H9 (cell line): ENCODE data around the gene THPO. TPM values are rescaled to one million over a fixed set of nuclear protein-coding genes. Genes with fewer than 3 reads are reported as not detected.

Experiments used
- DNase-seq: peaks from one replicate; pipeline ENCODE4 v3.0.0-alpha.2; 2017
- H2AFZ ChIP-seq: one replicate; pipeline ENCODE4 v1.6.1; 2013; ENCODE audit warnings: mild to moderate bottlenecking, low read length, control low read depth, moderate library complexity
- H2AK5ac ChIP-seq: 2 replicates; pipeline ENCODE4 v1.6.1; 2013; ENCODE audit warnings: low read length, control low read depth, mixed read lengths; ENCODE audit not compliant: insufficient read length
- H2BK120ac ChIP-seq: one replicate; pipeline ENCODE4 v1.6.1; 2013; ENCODE audit warnings: low read depth, mild to moderate bottlenecking, low read length, control low read depth, inconsistent platforms; ENCODE audit not compliant: poor library complexity, severe bottlenecking
- H2BK12ac ChIP-seq: 2 replicates; pipeline ENCODE4 v1.6.1; 2013; ENCODE audit warnings: low read length, control low read depth, mixed read lengths, low read depth; ENCODE audit not compliant: insufficient read length
- H2BK15ac ChIP-seq: 2 replicates; pipeline ENCODE4 v1.6.1; 2013; ENCODE audit warnings: low read depth, low read length, control low read depth
- H2BK20ac ChIP-seq: one replicate; pipeline ENCODE4 v1.6.1; 2013; ENCODE audit warnings: low read depth, mild to moderate bottlenecking, low read length, control low read depth, inconsistent platforms; ENCODE audit not compliant: poor library complexity, severe bottlenecking
- H2BK5ac ChIP-seq: 2 replicates; pipeline ENCODE4 v1.6.1; 2013; ENCODE audit warnings: low read length, control low read depth, mixed read lengths; ENCODE audit not compliant: insufficient read length
- H3K14ac ChIP-seq: 2 replicates; pipeline ENCODE4 v1.6.1; 2013; ENCODE audit warnings: low read length, control low read depth; ENCODE audit not compliant: insufficient read depth
- H3K18ac ChIP-seq: 2 replicates; pipeline ENCODE4 v1.6.1; 2013; ENCODE audit warnings: low read depth, mild to moderate bottlenecking, mixed read lengths, low read length, control low read depth; ENCODE audit not compliant: insufficient read length
- H3K23ac ChIP-seq: 2 replicates; pipeline ENCODE4 v1.6.1; 2013; ENCODE audit warnings: low read length, control low read depth, mixed read lengths, low read depth; ENCODE audit not compliant: insufficient read length
- H3K23me2 ChIP-seq: 2 replicates; pipeline ENCODE4 v1.6.1; 2013; ENCODE audit warnings: low read depth, mild to moderate bottlenecking, mixed read lengths, low read length, control low read depth; ENCODE audit not compliant: insufficient read length, poor library complexity, severe bottlenecking
- H3K27ac ChIP-seq: 2 replicates; pipeline ENCODE4 v1.5.1; 2013; ENCODE audit warnings: low read length, control low read depth, mixed read lengths, low read depth; ENCODE audit not compliant: insufficient read length
- H3K27me3 ChIP-seq: 2 replicates; pipeline ENCODE4 v1.6.1; 2013; ENCODE audit warnings: low read length, control low read depth, inconsistent platforms; ENCODE audit not compliant: insufficient read depth
- H3K4ac ChIP-seq: 2 replicates; pipeline ENCODE4 v1.6.1; 2013; ENCODE audit warnings: low read depth, mild to moderate bottlenecking, control low read depth, inconsistent platforms, low read length, moderate library complexity
- H3K4me1 ChIP-seq: 2 replicates; pipeline ENCODE4 v1.6.1; 2013; ENCODE audit warnings: low read length, control low read depth, inconsistent platforms; ENCODE audit not compliant: insufficient read depth
- H3K4me2 ChIP-seq: 2 replicates; pipeline ENCODE4 v1.6.1; 2013; ENCODE audit warnings: low read length, control low read depth, mixed read lengths; ENCODE audit not compliant: insufficient read length, insufficient read depth
- H3K56ac ChIP-seq: 2 replicates; pipeline ENCODE4 v1.6.1; 2013; ENCODE audit warnings: low read depth, mild to moderate bottlenecking, mixed read lengths, low read length, control low read depth; ENCODE audit not compliant: insufficient read length
- H3K79me1 ChIP-seq: 2 replicates; pipeline ENCODE4 v1.6.1; 2013; ENCODE audit warnings: low read depth, mild to moderate bottlenecking, moderate library complexity, low read length, control low read depth, inconsistent platforms; ENCODE audit not compliant: insufficient read depth, poor library complexity, severe bottlenecking
- H3K79me2 ChIP-seq: 2 replicates; pipeline ENCODE4 v1.6.1; 2013; ENCODE audit warnings: low read length, control low read depth, inconsistent platforms; ENCODE audit not compliant: insufficient read depth
- H3K9ac ChIP-seq: 2 replicates; pipeline ENCODE4 v1.6.1; 2013; ENCODE audit warnings: low read length, control low read depth, mixed read lengths; ENCODE audit not compliant: insufficient read length; ENCODE audit errors: extremely low read depth
- H3K9me3 ChIP-seq: one replicate; pipeline ENCODE4 v1.6.1; 2013; ENCODE audit warnings: low read depth, low read length, inconsistent platforms; ENCODE audit not compliant: control insufficient read depth
- H3T11ph ChIP-seq: one replicate; pipeline ENCODE4 v1.6.1; 2013; ENCODE audit warnings: mild to moderate bottlenecking, low read length, control low read depth, inconsistent platforms
- H4K20me1 ChIP-seq: one replicate; pipeline ENCODE4 v1.6.1; 2013; ENCODE audit not compliant: control insufficient read depth, insufficient read length, insufficient read depth
- H4K5ac ChIP-seq: 2 replicates; pipeline ENCODE4 v1.6.1; 2013; ENCODE audit warnings: low read depth, mild to moderate bottlenecking, mixed read lengths, low read length, control low read depth; ENCODE audit not compliant: insufficient read length
- H4K8ac ChIP-seq: replicated peaks from 2 replicates; pipeline ENCODE4 v1.6.1; 2013; ENCODE audit warnings: low read length, control low read depth, mixed read lengths, low read depth; ENCODE audit not compliant: insufficient read length
- H4K91ac ChIP-seq: 2 replicates; pipeline ENCODE4 v1.6.1; 2013; ENCODE audit warnings: low read depth, mild to moderate bottlenecking, moderate library complexity, mixed read lengths, low read length, control low read depth; ENCODE audit not compliant: insufficient read length
- H3K27ac Mint-ChIP-seq, 3 experiments: 2 replicates in 2 of 3; 3 replicates in 1 of 3; pipeline ENCODE4 v1.8.0; 2020 to 2021; ENCODE audit warnings: mixed read lengths in 3 of 3, mild to moderate bottlenecking in 1 of 3, moderate library complexity in 1 of 3
- H3K27me3 Mint-ChIP-seq: 2 replicates; pipeline ENCODE4 v1.8.0; 2021; ENCODE audit warnings: low read depth, mild to moderate bottlenecking, moderate library complexity, mixed read lengths
- H3K36me3 Mint-ChIP-seq, 3 experiments: 2 replicates in 2 of 3; 3 replicates in 1 of 3; pipeline ENCODE4 v1.8.0; 2020 to 2021; ENCODE audit warnings: low read depth in 3 of 3, mixed read lengths in 3 of 3; ENCODE audit not compliant: insufficient read depth in 1 of 3
- H3K4me1 Mint-ChIP-seq, 2 experiments: 2 replicates each; pipeline ENCODE4 v1.8.0; 2020; ENCODE audit warnings: mixed read lengths in 2 of 2
- H3K4me3 Mint-ChIP-seq, 2 experiments: 2 replicates in 1 of 2; 3 replicates in 1 of 2; pipeline ENCODE4 v1.8.0; 2020 to 2021; ENCODE audit warnings: mild to moderate bottlenecking in 2 of 2, mixed read lengths in 2 of 2, moderate library complexity in 1 of 2
- H3K9me3 Mint-ChIP-seq, 2 experiments: 2 replicates in 1 of 2; 3 replicates in 1 of 2; pipeline ENCODE4 v1.8.0; 2020; ENCODE audit warnings: mild to moderate bottlenecking in 2 of 2, mixed read lengths in 2 of 2, moderate library complexity in 1 of 2
- CTCF ChIP-seq: fragments of 200-600 bp; sonication (generic); conservative IDR thresholded peaks from 3 replicates; pipeline ENCODE4 v1.8.0; 2021; ENCODE audit warnings: antibody characterized with exemption, mild to moderate bottlenecking
- WGBS: extraction: QIAGEN DNeasy Blood & Tissue Kit; methylation state at CpG from one replicate; pipeline ENCODE4 v1.1.7; 2013; ENCODE audit warnings: missing lambda C conversion rate, low lambda C conversion rate, mixed read lengths; ENCODE audit not compliant: insufficient read length; ENCODE audit errors: extremely low coverage; 5-methylcytosine and 5-hydroxymethylcytosine counted together
- total RNA-seq: library from RNA; stranded (reverse); gene quantifications from 2 replicates; pipeline ENCODE4 v1.2.1, GENCODE V29; 2021

Gene THPO
- total RNA-seq, 1 experiment from 2014 or later: 0.85 TPM

GRCh38 chr3:184368586-184369183 is 9.3 kb downstream of the THPO start:
- Histone ChIP-seq H3K27ac (no peak overlapping the region), H3K18ac (no peak overlapping the region), H2AK5ac (no peak overlapping the region), H3K4me2 (no peak overlapping the region), H3K56ac (no peak overlapping the region), H3K23ac (no peak overlapping the region), H2BK15ac (no peak overlapping the region), H2BK20ac (no peak overlapping the region), H3K9ac (no peak overlapping the region), H3K4me1 (no peaks in the 10 kb centered on the region), H2BK120ac (no peak overlapping the region), H2AFZ (no peak overlapping the region), H3K23me2 (peaks cover under 1% of the 10 kb centered on the region), H3K9me3 (no peaks in the 10 kb centered on the region), H4K20me1 (no peaks in the 10 kb centered on the region), H3T11ph (no peak overlapping the region), H3K79me1 (no peaks in the 10 kb centered on the region), H3K14ac (no peak overlapping the region), H3K27me3 (no peaks in the 10 kb centered on the region), H3K4ac (no peak overlapping the region), H4K8ac (no peak overlapping the region), H2BK5ac (no peak overlapping the region), H4K5ac (no peak overlapping the region), H2BK12ac (no peak overlapping the region), H3K79me2 (no peaks in the 10 kb centered on the region; the same call in 1 of the 2 replicates), H4K91ac (no peak overlapping the region)
- H3K36me3 Mint-ChIP-seq: peaks cover 38 to 60% (median 58%) of the 10 kb centered on the region in 3 experiments
- no peak for TF ChIP-seq CTCF
- WGBS: no CpG with 5 or more reads among the region's 3 CpGs
- no peaks in the 10 kb centered on the region for H3K9me3 Mint-ChIP-seq
- no peak for DNase-seq
- H3K27me3 Mint-ChIP-seq: peaks cover 9% of the 10 kb centered on the region
- no peak overlapping the region; a peak in 1 of 5 replicates for H3K4me3 Mint-ChIP-seq
- no peak overlapping the region; a peak in 1 of 7 replicates for H3K27ac Mint-ChIP-seq
- H3K4me1 Mint-ChIP-seq: peaks cover 15 to 19% of the 10 kb centered on the region in 2 experiments
